Embryonic facial prominence (tissue), 1 donor: Measurements from ENCODE around the gene LARGE2.

ENCODE experiments used
- DNase-seq: peaks from one replicate; pipeline ENCODE4 v3.0.0-alpha.2; 2016; ENCODE audit errors: extremely low spot score

LARGE2 gene

DNA sequence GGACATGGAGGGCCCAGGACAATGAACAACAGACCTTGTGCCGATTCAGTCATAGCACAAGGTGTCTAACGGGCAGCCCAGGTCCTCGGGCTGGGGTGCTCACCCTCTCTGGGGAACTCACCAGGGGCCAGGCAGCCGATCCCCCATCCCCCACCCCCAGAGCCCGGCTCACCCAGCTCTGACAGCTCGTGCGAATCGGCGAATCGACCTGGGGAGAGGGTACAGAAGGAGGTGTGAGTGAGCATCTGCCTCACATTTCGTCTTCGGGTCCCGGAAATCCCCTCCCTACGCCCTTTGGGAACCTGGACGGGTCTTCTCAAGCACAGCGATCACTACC, 5.2 kb upstream of the LARGE2 start:
- peak; percentile 5 for DNase-seq

DNA sequence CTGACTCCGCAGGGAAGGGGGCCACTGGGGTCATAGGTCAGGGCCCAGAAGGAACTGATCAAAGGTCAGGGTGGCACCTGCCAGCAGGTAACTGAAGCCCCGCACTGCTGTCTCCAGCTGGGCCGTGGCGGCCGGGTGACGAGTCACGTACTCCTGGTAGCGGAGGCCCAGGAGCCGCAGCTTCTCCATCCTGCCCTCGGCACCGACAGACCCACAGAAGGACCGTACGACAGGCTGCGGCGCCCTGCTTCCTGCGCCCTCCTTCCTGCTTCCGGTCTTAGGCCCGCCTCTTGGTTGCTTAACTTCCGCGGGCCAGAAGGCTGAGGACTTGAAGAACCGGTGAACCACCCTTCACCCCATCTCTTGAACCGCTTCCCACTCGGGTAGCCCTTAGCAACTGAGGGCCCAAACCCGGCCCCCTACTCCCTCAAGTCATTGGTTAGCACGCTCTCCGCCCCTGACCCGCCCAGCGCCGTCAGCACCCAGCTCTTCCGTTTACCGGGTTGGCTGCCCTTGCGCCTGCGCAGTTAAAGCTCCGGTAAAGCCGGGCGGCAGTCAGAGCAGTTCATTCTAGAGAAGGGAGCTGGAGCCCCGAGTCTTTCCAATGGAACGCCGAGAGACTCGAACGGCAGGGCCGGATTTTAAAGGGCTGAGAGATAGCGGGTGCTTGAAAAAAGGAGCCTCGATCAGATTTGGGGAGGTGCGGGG, 4.7 kb upstream of the LARGE2 start, which contains the start of gene PEX16:
TSS of gene PEX16 (minus strand) at position 255 of the 708 bp plus-strand sequence. CDS start at position 189, 66 bp downstream.
- DNase-seq = peak; percentile 97

DNA sequence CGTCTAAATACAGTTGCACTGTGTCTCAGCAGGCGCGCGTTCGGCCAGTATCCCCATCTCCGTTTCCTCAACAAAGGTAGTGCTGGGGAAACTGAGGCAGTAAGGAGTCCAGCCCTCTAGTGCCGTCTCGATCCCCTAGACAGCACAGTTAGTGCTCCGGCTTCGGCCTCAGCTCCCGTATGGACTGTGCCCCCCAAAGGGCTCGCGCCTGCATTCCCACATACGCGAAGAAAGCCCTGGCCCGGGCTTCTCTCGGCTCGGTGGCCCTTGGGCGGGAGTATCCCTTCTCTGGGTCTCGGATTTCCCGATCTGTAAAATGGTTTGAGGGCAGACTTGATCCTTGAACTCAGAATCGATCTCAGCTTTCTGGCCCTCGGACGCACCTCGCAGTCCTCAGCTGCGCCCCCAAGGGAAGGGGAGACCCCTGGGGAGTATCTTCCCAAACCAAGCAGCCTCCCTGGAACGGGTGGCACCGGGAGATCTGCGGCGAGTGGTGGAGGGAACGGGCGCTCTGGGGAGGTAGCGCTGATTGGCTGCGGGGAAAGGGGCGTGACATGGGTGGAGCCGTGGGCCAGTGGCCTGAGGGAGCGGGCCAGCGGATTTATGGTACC, 4.0 kb upstream of the LARGE2 start:
- DNase-seq = peak; percentile 7

GRCh38 chr11:45918962-45919675, 3.3 kb upstream of the LARGE2 start:
- no peak for DNase-seq

GRCh38 chr11:45919806-45920530, 2.5 kb upstream of the LARGE2 start:
- DNase-seq = no peak

DNA sequence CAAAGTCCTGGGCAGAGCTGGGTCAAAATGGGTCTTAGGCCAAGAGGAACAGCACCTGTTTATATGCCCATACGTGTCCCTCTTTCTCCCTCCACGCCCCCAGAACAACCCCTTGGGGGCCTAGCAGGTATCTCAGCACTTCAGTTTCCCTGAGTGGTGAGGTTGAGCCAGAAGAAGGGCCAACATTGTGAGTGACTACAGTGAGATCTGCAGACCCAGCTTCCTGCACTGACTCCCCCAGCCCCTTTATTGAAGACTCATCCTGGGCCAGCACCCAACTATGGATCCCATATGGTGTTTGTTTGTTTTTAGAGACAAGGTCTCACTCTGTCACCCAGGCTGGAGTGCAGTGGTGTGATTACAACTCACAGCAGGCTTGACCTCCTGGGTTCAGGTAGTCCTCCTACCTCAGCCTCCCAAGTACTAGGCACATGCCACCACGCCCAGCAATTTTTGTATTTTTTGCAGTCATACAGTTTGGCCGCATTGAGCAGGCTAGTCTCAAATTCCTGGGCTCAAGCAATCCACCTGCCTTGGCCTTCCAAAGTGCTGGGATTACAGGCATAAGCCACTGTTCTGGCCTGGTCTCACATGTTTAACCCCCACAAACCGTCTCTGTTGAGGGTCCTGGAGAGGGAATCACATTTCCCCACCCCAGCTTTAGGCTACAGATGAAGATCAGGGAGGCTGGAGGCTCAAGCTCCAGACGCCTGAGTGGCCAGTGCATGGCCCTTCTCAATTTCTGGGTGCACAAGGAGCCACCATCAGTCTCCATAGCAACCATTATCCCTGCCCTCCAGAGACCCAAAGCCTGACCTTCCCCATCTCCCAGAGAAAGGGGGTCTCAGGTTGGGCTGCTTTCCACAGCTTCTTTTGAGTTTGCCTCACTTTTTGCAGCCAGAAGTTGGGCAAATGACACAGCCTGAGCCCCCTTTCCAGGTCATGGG, 1.7 kb upstream of the LARGE2 start:
- peak; percentile 4 for DNase-seq

- DNase-seq = no peak
Measured at GRCh38 chr11:45921561-45922424, 663 bp upstream of the LARGE2 start.

DNA sequence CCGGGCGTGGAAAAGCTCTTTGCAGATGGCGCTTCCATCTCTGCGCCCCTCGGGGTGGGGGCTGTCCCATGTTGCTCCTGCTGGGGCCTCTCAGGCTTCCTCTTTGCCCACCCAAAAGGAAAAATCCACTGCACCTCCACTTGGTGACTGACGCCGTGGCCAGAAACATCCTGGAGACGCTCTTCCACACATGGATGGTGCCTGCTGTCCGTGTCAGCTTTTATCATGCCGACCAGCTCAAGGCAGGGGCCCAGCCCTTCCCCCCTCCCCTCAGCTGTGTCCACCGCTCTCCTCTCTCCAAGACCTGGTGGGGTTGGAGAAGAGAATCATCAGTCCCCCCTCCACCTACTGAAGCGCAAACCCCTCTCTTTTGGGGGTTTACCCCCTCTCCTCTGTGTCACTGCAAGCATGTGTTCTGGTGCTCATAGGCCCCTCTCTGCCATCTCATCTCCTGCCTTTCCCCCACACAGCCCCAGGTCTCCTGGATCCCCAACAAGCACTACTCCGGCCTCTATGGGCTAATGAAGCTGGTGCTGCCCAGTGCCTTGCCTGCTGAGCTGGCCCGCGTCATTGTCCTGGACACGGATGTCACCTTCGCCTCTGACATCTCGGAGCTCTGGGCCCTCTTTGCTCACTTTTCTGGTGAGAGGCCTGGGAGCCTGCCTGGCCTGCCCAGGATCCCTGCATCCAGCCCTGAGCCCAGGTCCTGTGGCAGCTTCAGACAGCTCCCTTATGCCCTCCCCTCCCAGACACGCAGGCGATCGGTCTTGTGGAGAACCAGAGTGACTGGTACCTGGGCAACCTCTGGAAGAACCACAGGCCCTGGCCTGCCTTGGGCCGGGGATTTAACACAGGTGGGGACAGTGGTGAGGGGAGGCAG, 1.8 kb downstream of the LARGE2 start:
- no peak for DNase-seq

DNA sequence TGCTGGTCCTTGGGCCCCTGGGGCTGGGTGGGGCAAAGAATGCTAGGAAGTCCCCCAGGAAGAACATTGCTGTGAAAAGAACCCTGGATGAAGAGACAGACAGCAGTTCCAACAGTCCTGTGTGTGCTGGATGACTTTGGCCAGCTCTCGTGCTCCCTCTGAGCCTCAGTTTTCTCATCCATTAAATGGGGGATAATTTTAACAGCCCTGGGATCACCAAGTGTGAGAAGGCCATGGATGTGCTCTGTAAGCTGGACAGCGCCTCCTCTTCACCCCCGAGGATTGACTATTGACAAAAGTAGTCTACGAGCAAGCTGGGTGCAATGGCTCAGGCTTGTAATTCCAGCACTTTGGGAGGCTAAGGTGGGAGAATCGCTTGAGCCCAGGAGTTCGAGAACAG, 2.5 kb downstream of the LARGE2 start:
- no peak for DNase-seq

DNA sequence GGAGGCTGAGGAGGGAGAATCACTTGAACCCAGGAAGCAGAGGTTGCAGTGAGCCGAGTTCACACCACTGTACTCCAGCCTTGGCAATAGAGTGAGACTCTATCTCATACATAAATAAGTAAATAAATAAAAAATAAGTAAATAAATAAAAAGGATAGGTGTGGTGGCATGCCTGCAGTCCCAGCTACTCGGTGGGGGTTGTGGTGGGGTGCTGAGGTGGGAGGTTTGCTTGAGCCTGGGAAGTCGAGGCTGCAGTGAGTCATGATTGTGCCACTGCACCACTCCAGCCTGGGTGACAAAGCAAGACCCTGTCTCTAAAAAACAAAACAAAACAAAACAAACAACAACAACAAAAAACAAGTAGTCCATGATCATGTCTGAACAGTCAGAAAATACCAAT, 3.1 kb downstream of the LARGE2 start:
- DNase-seq = no peak

DNA sequence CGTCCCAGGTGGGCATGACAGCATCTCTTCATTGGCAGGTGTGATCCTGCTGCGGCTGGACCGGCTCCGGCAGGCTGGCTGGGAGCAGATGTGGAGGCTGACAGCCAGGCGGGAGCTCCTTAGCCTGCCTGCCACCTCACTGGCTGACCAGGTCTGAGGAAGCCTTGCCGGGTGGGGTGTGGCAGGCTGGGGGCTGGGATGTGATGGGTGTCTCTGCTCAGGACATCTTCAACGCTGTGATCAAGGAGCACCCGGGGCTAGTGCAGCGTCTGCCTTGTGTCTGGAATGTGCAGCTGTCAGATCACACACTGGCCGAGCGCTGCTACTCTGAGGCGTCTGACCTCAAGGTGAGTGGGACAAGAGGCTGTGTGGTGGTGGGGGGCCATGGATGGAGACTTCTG, 3.5 kb downstream of the LARGE2 start:
- no peak for DNase-seq

DNA sequence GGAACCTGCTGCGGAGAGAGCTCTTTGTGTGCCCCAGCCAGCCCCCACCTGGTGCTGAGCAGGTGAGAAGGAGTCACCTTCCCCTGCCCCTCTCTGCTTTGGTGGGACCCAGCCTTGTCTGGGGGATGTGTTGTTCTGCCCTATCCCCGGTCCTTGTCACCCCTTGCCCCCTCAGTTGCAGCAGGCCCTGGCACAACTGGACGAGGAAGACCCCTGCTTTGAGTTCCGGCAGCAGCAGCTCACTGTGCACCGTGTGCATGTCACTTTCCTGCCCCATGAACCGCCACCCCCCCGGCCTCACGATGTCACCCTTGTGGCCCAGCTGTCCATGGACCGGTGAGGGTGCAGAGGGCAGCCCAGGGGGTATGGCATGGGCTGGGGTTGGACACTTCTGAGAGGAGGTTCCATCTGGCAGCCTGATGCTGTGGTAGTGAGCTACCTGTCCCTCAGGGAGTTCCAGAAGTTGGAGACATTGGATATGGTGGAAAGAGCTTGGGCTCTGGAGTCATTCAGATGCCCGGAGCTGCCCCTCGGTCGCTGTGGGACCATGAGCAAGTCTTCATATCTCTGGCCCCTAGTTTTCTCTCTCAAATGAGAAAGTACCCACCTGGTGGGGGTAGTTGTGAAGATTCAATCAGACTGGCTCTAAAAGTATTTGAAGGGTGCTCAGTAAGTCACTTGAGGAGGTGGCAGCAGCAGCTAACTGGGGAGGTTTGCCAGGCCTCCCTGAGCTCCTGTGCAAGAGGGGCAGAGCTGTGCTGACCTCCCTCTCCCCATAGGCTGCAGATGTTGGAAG, 4.3 kb downstream of the LARGE2 start:
- no peak for DNase-seq

DNA sequence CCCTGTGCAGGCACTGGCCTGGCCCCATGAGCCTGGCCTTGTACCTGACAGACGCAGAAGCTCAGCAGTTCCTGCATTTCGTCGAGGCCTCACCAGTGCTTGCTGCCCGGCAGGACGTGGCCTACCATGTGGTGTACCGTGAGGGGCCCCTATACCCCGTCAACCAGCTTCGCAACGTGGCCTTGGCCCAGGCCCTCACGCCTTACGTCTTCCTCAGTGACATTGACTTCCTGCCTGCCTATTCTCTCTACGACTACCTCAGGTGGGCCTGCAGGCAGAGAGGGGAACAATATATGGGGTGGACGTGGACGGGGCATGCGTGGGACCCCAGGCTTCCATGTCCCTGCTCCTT, 4.9 kb downstream of the LARGE2 start:
- DNase-seq = no peak

DNA sequence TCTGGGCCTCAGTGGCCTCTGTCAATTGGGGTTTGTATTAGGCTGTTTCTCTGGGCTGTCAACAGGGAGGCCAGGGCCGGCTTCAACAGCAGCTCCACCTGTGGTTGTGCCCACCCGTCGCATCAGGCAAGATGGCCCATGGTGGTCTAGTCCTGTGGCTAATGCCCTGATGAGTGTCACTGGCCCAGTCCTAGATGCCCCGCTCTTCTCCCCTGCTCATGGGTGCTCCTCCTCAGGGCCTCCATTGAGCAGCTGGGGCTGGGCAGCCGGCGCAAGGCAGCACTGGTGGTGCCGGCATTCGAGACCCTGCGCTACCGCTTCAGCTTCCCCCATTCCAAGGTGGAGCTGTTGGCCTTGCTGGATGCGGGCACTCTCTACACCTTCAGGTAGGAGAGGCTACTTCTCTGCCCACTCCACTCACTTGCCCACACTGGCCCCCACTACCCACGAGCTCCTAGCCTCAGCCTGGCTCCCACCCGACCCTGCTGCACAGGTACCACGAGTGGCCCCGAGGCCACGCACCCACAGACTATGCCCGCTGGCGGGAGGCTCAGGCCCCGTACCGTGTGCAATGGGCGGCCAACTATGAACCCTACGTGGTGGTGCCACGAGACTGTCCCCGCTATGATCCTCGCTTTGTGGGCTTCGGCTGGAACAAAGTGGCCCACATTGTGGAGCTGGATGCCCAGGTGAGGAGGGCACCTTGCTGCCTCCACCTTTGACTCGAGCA, 5.4 kb downstream of the LARGE2 start:
- no peak for DNase-seq

GRCh38 chr11:45928535-45929215, 6.2 kb downstream of the LARGE2 start:
- DNase-seq = no peak

DNA sequence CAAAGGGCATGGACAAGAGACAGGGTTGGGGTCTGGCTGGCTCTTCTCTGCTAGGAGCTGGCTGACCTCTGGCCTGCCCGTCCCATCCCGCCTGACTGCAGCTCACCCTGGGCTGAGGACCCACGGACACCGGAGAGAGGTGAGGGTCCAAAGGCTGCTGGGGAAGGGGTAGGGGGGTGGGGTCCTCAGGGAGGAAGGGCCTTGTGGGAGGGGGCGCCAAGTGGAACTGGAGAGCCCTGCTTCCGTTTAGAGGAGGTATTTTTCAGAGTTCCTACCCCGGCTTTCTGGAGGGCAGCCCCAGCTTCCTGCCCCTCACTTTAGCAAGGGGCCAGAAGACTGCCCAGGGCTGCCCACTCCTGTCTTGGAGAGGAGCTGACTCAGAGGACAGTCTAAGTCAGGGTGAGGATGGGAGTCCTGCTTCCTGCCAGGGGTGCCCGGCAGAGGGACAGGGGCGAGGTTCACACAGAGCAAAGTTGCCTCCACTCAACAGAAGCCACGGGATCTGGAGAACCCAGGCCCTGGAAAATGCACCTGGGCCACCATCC, 7.1 kb downstream of the LARGE2 start:
- DNase-seq = no peak
